GM21576 (cell line): Measurements from ENCODE around the gene MTHFD2.

Experiments
- ATAC-seq: cut with Tn5 transposase; IDR thresholded peaks from one replicate; pipeline ENCODE4 v1.9.1; 2021; ENCODE audit warnings: mild to moderate bottlenecking, moderate library complexity; ENCODE audit not compliant: unreplicated experiment

MTHFD2 gene

GRCh38 chr2:74261204-74261864, 62.9 kb downstream of the MTHFD2 start:
- no peak for ATAC-seq

DNA sequence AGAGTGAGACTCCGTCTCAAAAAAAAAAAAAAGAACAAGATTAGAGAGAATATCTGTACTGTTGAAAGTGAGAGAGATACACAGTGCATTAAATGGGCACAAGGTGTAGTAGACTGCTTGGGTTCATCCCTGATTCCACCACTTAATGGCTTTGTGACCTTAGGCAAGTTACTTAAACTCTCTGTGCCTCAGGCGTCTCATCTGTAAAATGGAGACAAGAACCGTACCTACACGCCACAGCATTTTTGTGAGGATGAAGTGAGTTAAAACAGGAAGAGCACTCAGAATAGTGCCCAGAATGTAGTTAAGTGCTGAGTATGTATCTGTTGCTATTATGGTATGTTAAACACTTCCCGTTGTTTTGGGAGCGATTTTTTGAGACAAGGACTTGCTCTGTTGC, 64.3 kb downstream of the MTHFD2 start:
- ATAC-seq, result no peak

DNA sequence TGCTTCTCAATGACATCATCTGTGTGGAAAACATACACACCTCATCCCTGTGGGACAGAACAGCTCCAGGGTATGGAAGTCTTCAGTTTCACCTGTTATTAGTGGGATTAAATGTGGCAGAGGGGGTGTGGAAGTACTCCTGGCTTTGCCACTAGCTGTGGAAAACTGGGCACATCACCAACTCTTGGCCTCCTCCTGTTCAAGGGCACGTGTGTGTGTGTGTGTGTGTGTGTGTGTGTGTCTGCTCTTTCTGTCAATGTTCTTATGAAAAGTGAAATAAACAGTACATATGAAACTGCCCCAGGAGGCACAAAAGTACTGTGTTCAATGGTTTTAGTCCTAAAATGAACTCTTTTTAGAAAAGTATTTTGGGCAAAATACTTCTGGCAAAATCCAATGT, 65.9 kb downstream of the MTHFD2 start:
- no peak for ATAC-seq

GRCh38 chr2:74267068-74267467, 68.7 kb downstream of the MTHFD2 start:
- no peak for ATAC-seq
